Measurements from ENCODE around the gene LAMB3.

Gene LAMB3

DNA sequence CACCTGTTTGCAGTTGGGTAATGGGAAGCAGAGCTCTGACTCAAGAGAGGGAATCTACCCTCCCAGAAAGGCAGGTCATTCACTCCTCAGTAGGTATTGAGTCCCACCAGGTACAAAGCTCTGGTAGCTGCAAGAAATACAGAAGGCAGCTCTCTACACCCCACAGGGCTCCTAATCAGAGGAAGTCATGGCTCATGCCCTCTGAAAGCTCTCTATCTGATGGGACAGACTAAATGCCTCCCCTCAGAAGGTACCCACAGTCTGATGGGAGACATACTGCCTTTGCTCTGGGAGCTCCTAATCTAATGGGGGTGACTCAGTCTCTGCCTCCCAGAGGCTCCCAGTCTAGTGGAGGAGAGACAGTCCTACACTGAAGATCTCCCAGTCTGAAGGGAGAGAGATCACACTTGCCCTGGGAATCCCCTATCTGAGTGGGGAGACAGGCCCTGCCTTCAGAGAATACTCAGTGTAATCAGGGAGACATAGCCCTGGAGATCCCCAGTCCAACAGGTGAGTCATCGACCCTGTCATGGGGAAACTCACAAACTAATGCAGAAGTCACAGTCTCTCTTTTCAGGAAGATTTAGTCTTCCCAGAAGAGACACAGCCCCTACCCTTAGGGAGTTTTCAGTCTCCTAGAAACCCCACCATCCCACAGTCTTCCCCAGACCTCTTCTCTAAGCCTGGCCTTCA, 45.0 kb downstream of the LAMB3 start:
- Histone ChIP-seq H3F3A (ENCODE audit: insufficient read depth) (no peaks in the 10 kb centered on the region), H3K9me3 (ENCODE audit: insufficient read depth, low read length) (no peaks in the 10 kb centered on the region), H3K36me3 (ENCODE audit: low read length) (no peaks in the 10 kb centered on the region), H3K9ac (ENCODE audit: low read length) (no peak overlapping the region), H4K20me1 (ENCODE audit: low read depth, low read length) (no peaks in the 10 kb centered on the region), H3K27ac (ENCODE audit: low read depth, low read length) (no peak overlapping the region), H3K27me3 (ENCODE audit: low read length) (no peaks in the 10 kb centered on the region), H3K9me2 (replicated peaks; ENCODE audit: insufficient read depth, low read length) (no peaks in the 10 kb centered on the region), H3K79me2 (ENCODE audit: insufficient read depth, low read length) (no peaks in the 10 kb centered on the region), H2AFZ (ENCODE audit: low read depth, low read length, severe bottlenecking) (no peak overlapping the region), H3K4me3 (ENCODE audit: insufficient read depth, low read length, poor library complexity, severe bottlenecking) (no peak overlapping the region), H3K4me2 (ENCODE audit: low read depth, low read length, poor library complexity, severe bottlenecking) (no peak overlapping the region)
- TF ChIP-seq EZH2phosphoT487 (conservative IDR thresholded peaks at IDR 0.05; ENCODE audit: low read length) (no peak), CTCF (IDR thresholded peaks at IDR 0.05; ENCODE audit: insufficient read depth, low read length, poor library complexity, severe bottlenecking) (no peak)

DNA sequence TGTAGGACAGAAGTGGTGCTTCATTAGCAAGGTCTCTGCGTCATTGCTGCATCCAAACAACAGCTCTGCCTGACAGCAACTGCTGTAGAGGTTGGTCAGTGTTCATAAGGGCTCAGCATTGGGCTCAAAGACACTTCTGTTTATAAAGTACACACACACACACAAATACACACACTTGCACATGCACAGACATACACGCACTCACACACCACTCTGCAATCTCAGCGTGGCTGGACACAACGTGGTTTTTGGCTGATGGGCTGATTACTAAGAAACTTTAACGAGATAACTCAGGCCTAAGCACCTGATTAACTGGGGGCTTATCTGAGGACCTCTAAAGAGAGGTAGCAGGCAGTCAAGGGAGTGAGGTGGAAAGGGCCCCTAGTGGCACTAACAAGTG, 48.3 kb downstream of the LAMB3 start:
- H3K9me3 ChIP-seq (ENCODE audit: insufficient read depth, low read length), result no peaks in the 10 kb centered on the region
- H4K20me1 ChIP-seq (ENCODE audit: low read depth, low read length), result no peaks in the 10 kb centered on the region
- H3K79me2 ChIP-seq (ENCODE audit: insufficient read depth, low read length), result no peaks in the 10 kb centered on the region
- no peaks in the 10 kb centered on the region for H3K27me3 ChIP-seq (ENCODE audit: low read length)
- H3K36me3 ChIP-seq (ENCODE audit: low read length), result no peaks in the 10 kb centered on the region
- no peak overlapping the region for H3K9ac ChIP-seq (ENCODE audit: low read length)
- no peak for TF ChIP-seq EZH2phosphoT487 (conservative IDR thresholded peaks at IDR 0.05; ENCODE audit: low read length)
- no peak for TF ChIP-seq CTCF (IDR thresholded peaks at IDR 0.05; ENCODE audit: insufficient read depth, low read length, poor library complexity, severe bottlenecking)
- H3F3A ChIP-seq (ENCODE audit: insufficient read depth), result no peaks in the 10 kb centered on the region
- H3K9me2 ChIP-seq (replicated peaks; ENCODE audit: insufficient read depth, low read length), result no peaks in the 10 kb centered on the region
- no peak overlapping the region for H3K4me2 ChIP-seq (ENCODE audit: low read depth, low read length, poor library complexity, severe bottlenecking)
- H3K4me3 ChIP-seq (ENCODE audit: insufficient read depth, low read length, poor library complexity, severe bottlenecking), result no peak overlapping the region
- H2AFZ ChIP-seq (ENCODE audit: low read depth, low read length, severe bottlenecking), result no peak overlapping the region
- H3K27ac ChIP-seq (ENCODE audit: low read depth, low read length), result no peak overlapping the region

DNA sequence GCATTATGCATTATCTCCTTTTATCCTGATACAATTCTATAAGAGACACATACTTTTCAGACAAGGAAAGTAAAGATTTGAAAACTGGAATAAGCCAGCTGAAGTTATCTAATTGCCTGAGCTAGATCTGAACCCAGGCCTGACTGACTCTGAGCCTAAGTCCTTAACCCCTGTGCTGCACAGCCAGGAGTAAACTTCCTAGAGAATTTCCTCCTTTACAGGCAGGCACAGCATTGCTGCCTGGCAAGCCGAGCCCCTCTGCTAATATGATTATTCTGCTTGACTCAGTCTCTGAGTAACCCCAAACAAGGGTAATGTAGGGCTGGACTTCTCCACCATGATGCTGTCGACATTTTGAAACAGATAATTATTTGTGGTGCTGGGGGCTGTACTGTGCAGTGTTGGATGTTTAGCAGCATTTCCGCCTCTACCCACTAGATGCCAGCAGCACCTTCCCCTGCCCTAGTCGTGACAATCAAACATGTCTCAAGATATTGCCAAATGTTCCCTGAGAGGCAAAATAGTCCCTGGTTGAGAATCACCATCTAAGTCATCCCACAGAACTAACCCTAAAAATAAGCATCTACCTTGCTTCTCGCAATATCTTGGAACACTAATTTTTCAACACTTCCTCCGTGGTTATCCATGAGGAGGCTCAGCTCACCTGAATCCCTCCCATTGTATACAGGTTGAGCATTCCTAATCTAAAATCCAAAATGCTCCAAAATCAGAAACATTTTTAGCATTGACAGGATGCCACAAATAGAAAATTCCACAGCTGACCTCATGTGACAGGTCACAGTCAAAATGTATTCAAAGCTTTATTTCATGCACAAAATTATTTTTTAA, 50.2 kb downstream of the LAMB3 start:
- no peak overlapping the region for H3K4me2 ChIP-seq (ENCODE audit: low read depth, low read length, poor library complexity, severe bottlenecking)
- TF ChIP-seq EZH2phosphoT487 (conservative IDR thresholded peaks at IDR 0.05; ENCODE audit: low read length) (no peak), CTCF (IDR thresholded peaks at IDR 0.05; ENCODE audit: insufficient read depth, low read length, poor library complexity, severe bottlenecking) (peak; percentile 17)

More for the DNA sequence above, 50.2 kb downstream of the LAMB3 start:
- H3K27me3 ChIP-seq (ENCODE audit: low read length), result no peaks in the 10 kb centered on the region
- no peaks in the 10 kb centered on the region for H3K9me2 ChIP-seq (replicated peaks; ENCODE audit: insufficient read depth, low read length)
- no peaks in the 10 kb centered on the region for H3K36me3 ChIP-seq (ENCODE audit: low read length)
- no peaks in the 10 kb centered on the region for H3K9me3 ChIP-seq (ENCODE audit: insufficient read depth, low read length)
- no peaks in the 10 kb centered on the region for H3K79me2 ChIP-seq (ENCODE audit: insufficient read depth, low read length)
- H3F3A ChIP-seq (ENCODE audit: insufficient read depth), result no peaks in the 10 kb centered on the region
- H4K20me1 ChIP-seq (ENCODE audit: low read depth, low read length), result no peaks in the 10 kb centered on the region
- H3K4me3 ChIP-seq (ENCODE audit: insufficient read depth, low read length, poor library complexity, severe bottlenecking), result no peak overlapping the region
- H3K27ac ChIP-seq (ENCODE audit: low read depth, low read length), result no peak overlapping the region
- no peak overlapping the region for H2AFZ ChIP-seq (ENCODE audit: low read depth, low read length, severe bottlenecking)
- no peak overlapping the region for H3K9ac ChIP-seq (ENCODE audit: low read length)

Data from SU-DHL-6 (cell line).